ENCODE measurements around the gene MT1M. TPM values are rescaled to one million over a fixed set of nuclear protein-coding genes. Genes with fewer than 3 reads are reported as not detected.

The MT1M gene
- total RNA-seq, 1 experiment from 2014 or later: not detected

GRCh38 chr16:56679818-56680217 lies 47.4 kb downstream of the MT1M start:
- ChIA-PET POLR2A (ENCODE audit: unreplicated experiment) (interaction anchor here (0.6 kb wide), 1 partner anchor 9 kb away, joined by 3 read pairs; no protein-coding TSS in a partner anchor), CTCF (no interaction called here)
- Histone ChIP-seq H3K36me3 (ENCODE audit: low read depth) (no peaks in the 10 kb centered on the region), H3K4me2 (peak overlapping the region; percentile 34), H4K20me1 (ENCODE audit: insufficient read depth) (no peaks in the 10 kb centered on the region), H3K4me3 (no peak overlapping the region), H3K27me3 (ENCODE audit: insufficient read depth, low read depth) (no peaks in the 10 kb centered on the region), H3K27ac (peak overlapping the region; percentile 32; the same call in 1 of the 2 replicates), H2AFZ (no peak overlapping the region), H3K4me1 (replicated peaks; ENCODE audit: insufficient read depth) (peaks cover 36% of the 10 kb centered on the region), H3K79me2 (ENCODE audit: low read depth) (no peaks in the 10 kb centered on the region), H3K9me3 (ENCODE audit: insufficient read depth, low read depth) (no peaks in the 10 kb centered on the region), H3K9me2 (ENCODE audit: insufficient read depth) (no peaks in the 10 kb centered on the region), H3F3A (ENCODE audit: insufficient read depth, low read depth) (peaks cover 29% of the 10 kb centered on the region)
- no TSS peak for BruUV-seq (replicated peaks)
- peak; percentile 33 to 84 for DNase-seq
- intact Hi-C loops (cut with micrococcal nuclease; ENCODE audit: unreplicated experiment): loop anchor here (5.0 kb wide), 1 partner anchor 38 kb away; no protein-coding TSS in a partner anchor
- TF ChIP-seq CTCF (conservative IDR thresholded peaks at IDR 0.05) (no peak), EZH2 (IDR thresholded peaks at IDR 0.05; ENCODE audit: low read depth) (no peak)

GRCh38 chr16:56681939-56682702 lies 49.7 kb downstream of the MT1M start, which contains the start of gene MT1X:
Gene MT1X, plus strand, starts transcription at chr16:56682470. Its CDS starts 71 bp downstream, at chr16:56682541.
- ChIA-PET POLR2A (ENCODE audit: unreplicated experiment) (interaction anchor here (0.6 kb wide), 1 partner anchor 26 kb away, joined by 4 read pairs; no protein-coding TSS in a partner anchor), CTCF (no interaction called here)
- Histone ChIP-seq H3K36me3 (ENCODE audit: low read depth) (no peaks in the 10 kb centered on the region), H3K4me3 (peak within 1 kb of the TSS; percentile 79), H3K4me1 (replicated peaks; ENCODE audit: insufficient read depth) (peaks cover 36% of the 10 kb centered on the region), H2AFZ (peak within 1 kb of the TSS; percentile 77), H3K27me3 (ENCODE audit: insufficient read depth, low read depth) (no peaks in the 10 kb centered on the region), H4K20me1 (ENCODE audit: insufficient read depth) (no peaks in the 10 kb centered on the region), H3K27ac (no peak within 1 kb of the TSS), H3K9me3 (ENCODE audit: insufficient read depth, low read depth) (peaks cover 6% of the 10 kb centered on the region; the same call in 1 of the 2 replicates), H3K79me2 (ENCODE audit: low read depth) (no peaks in the 10 kb centered on the region), H3K9me2 (ENCODE audit: insufficient read depth) (no peaks in the 10 kb centered on the region), H3F3A (ENCODE audit: insufficient read depth, low read depth) (peaks cover 29% of the 10 kb centered on the region), H3K4me2 (peak within 1 kb of the TSS; percentile 99)
- BruUV-seq (replicated peaks): no TSS peak
- DNase-seq: peak; percentile 73 to 91
- intact Hi-C loops (cut with micrococcal nuclease; ENCODE audit: unreplicated experiment): loop anchor here (1.0 to 5.0 kb wide), 3 partner anchors 25 to 75 kb away; partner anchors contain the start of gene MT1F
- TF ChIP-seq EZH2 (IDR thresholded peaks at IDR 0.05; ENCODE audit: low read depth) (no peak), CTCF (conservative IDR thresholded peaks at IDR 0.05) (no peak)

GRCh38 chr16:56682703-56683397 lies 50.4 kb downstream of the MT1M start:
- Histone ChIP-seq H3K36me3 (ENCODE audit: low read depth) (no peaks in the 10 kb centered on the region), H3K4me3 (peak overlapping the region; percentile 79), H4K20me1 (ENCODE audit: insufficient read depth) (no peaks in the 10 kb centered on the region), H3K4me1 (replicated peaks; ENCODE audit: insufficient read depth) (peaks cover 36% of the 10 kb centered on the region), H3K27me3 (ENCODE audit: insufficient read depth, low read depth) (no peaks in the 10 kb centered on the region), H3K9me2 (ENCODE audit: insufficient read depth) (no peaks in the 10 kb centered on the region), H3K79me2 (ENCODE audit: low read depth) (no peaks in the 10 kb centered on the region), H3K27ac (no peak overlapping the region), H3F3A (ENCODE audit: insufficient read depth, low read depth) (peaks cover 29% of the 10 kb centered on the region), H2AFZ (peak overlapping the region; percentile 77), H3K9me3 (ENCODE audit: insufficient read depth, low read depth) (peaks cover 6% of the 10 kb centered on the region; the same call in 1 of the 2 replicates), H3K4me2 (peak overlapping the region; percentile 99)
- no peak for DNase-seq
- TF ChIP-seq EZH2 (IDR thresholded peaks at IDR 0.05; ENCODE audit: low read depth) (no peak), CTCF (conservative IDR thresholded peaks at IDR 0.05) (no peak)
- TSS peak; percentile 91 for BruUV-seq (replicated peaks)
- POLR2A ChIA-PET (ENCODE audit: unreplicated experiment): interaction anchor here (0.6 to 0.8 kb wide), 3 partner anchors 27 to 326 kb away, joined by 3 to 6 read pairs (median 4); no protein-coding TSS in a partner anchor
- intact Hi-C loops (cut with micrococcal nuclease; ENCODE audit: unreplicated experiment): loop anchor here (1.0 to 5.0 kb wide), 3 partner anchors 26 to 76 kb away; partner anchors contain the start of gene MT1F
- CTCF ChIA-PET: interaction anchor here (0.5 kb wide), 1 partner anchor 29 kb away, joined by 5 read pairs; no protein-coding TSS in a partner anchor

Data from PC-9 (cell line).